NCI-H1105 (cell line): ENCODE results near the gene CYTIP.

Experiments used
- DNase-seq: peaks from one replicate; lab custom pipeline; 2025; lab: John Stamatoyannopoulos, UW

CYTIP gene

GRCh38 chr2:157463002-157463401 is 19.1 kb upstream of the CYTIP start:
- no peak for DNase-seq

- no peak for DNase-seq
Observed at GRCh38 chr2:157460897-157461296, 17.0 kb upstream of the CYTIP start.

- no peak for DNase-seq
Observed at GRCh38 chr2:157460384-157460837, 16.5 kb upstream of the CYTIP start.

GRCh38 chr2:157459486-157459885 is 15.6 kb upstream of the CYTIP start:
- DNase-seq = no peak

- DNase-seq = no peak
Observed at GRCh38 chr2:157447741-157448140, 3.9 kb upstream of the CYTIP start.

GRCh38 chr2:157447031-157447430 is 3.1 kb upstream of the CYTIP start:
- no peak for DNase-seq

GRCh38 chr2:157444641-157445040 is 752 bp upstream of the CYTIP start:
- no peak for DNase-seq

GRCh38 chr2:157443090-157443489 is 799 bp downstream of the CYTIP start:
- no peak for DNase-seq

GRCh38 chr2:157442636-157443035 is 1.3 kb downstream of the CYTIP start:
- no peak for DNase-seq

GRCh38 chr2:157442191-157442590 is 1.7 kb downstream of the CYTIP start:
- DNase-seq = no peak

- peak; percentile 17 for DNase-seq
Observed at GRCh38 chr2:157441072-157441454, 2.8 kb downstream of the CYTIP start.

GRCh38 chr2:157440404-157441071 is 3.4 kb downstream of the CYTIP start:
- DNase-seq = no peak

GRCh38 chr2:157439824-157440186 is 4.1 kb downstream of the CYTIP start:
- no peak for DNase-seq

GRCh38 chr2:157438863-157439823 is 4.7 kb downstream of the CYTIP start:
- peak; percentile 32 for DNase-seq

- no peak for DNase-seq
Observed at GRCh38 chr2:157433394-157433793, 10.5 kb downstream of the CYTIP start.

- no peak for DNase-seq
Observed at GRCh38 chr2:157432475-157433106, 11.3 kb downstream of the CYTIP start.

GRCh38 chr2:157431176-157431575 is 12.7 kb downstream of the CYTIP start:
- no peak for DNase-seq

- no peak for DNase-seq
Observed at GRCh38 chr2:157428500-157429175, 15.3 kb downstream of the CYTIP start.

- no peak for DNase-seq
Observed at GRCh38 chr2:157427922-157428303, 16.0 kb downstream of the CYTIP start.

GRCh38 chr2:157427003-157427921 is 16.6 kb downstream of the CYTIP start:
- no peak for DNase-seq

- DNase-seq = no peak
Observed at GRCh38 chr2:157426477-157426994, 17.4 kb downstream of the CYTIP start.
